Measurements from ENCODE around the gene SAFB.
"Not testable (repeated sequence)": the region's sequence is repeated elsewhere in the genome, so short reads cannot be mapped to it uniquely, and the experiment has no call there.

Gene SAFB

GRCh38 chr19:5595745-5596144 is 27.1 kb upstream of the SAFB start:
- no peak overlapping the region for H3K27ac ChIP-seq (ENCODE audit: low read depth, low read length)
- H3K27me3 ChIP-seq (ENCODE audit: control insufficient read depth, insufficient read depth, low read length) = no peaks in the 10 kb centered on the region
- no peak overlapping the region for H3K9ac ChIP-seq (ENCODE audit: low read depth, low read length)
- H3K4me1 ChIP-seq (ENCODE audit: control insufficient read depth, insufficient read depth, low read length) = no peaks in the 10 kb centered on the region
- no peaks in the 10 kb centered on the region for H3K9me3 ChIP-seq (ENCODE audit: control insufficient read depth, insufficient read depth, low read length)
- H3K36me3 ChIP-seq (ENCODE audit: control insufficient read depth, insufficient read depth, low read length) = peaks cover 97% of the 10 kb centered on the region
- H3K4me3 ChIP-seq (ENCODE audit: low read depth, low read length) = no peak overlapping the region

- no peak overlapping the region for H3K9ac ChIP-seq (ENCODE audit: low read depth, low read length)
- no peaks in the 10 kb centered on the region for H3K27me3 ChIP-seq (ENCODE audit: control insufficient read depth, insufficient read depth, low read length)
- no peaks in the 10 kb centered on the region for H3K4me1 ChIP-seq (ENCODE audit: control insufficient read depth, insufficient read depth, low read length)
- H3K9me3 ChIP-seq (ENCODE audit: control insufficient read depth, insufficient read depth, low read length) = no peaks in the 10 kb centered on the region
- no peak overlapping the region for H3K27ac ChIP-seq (ENCODE audit: low read depth, low read length)
- H3K4me3 ChIP-seq (ENCODE audit: low read depth, low read length) = no peak overlapping the region
- peaks cover 93% of the 10 kb centered on the region for H3K36me3 ChIP-seq (ENCODE audit: control insufficient read depth, insufficient read depth, low read length)
Observed at GRCh38 chr19:5600797-5601196, 22.1 kb upstream of the SAFB start.

- Histone ChIP-seq H3K9me3 (ENCODE audit: control insufficient read depth, insufficient read depth, low read length) (no peaks in the 10 kb centered on the region), H3K27ac (ENCODE audit: low read depth, low read length) (no peak overlapping the region), H3K4me3 (ENCODE audit: low read depth, low read length) (no peak overlapping the region), H3K36me3 (ENCODE audit: control insufficient read depth, insufficient read depth, low read length) (peaks cover 91% of the 10 kb centered on the region), H3K9ac (ENCODE audit: low read depth, low read length) (no peak overlapping the region), H3K27me3 (ENCODE audit: control insufficient read depth, insufficient read depth, low read length) (no peaks in the 10 kb centered on the region), H3K4me1 (ENCODE audit: control insufficient read depth, insufficient read depth, low read length) (no peaks in the 10 kb centered on the region)
Observed at GRCh38 chr19:5603626-5604025, 19.3 kb upstream of the SAFB start.

- Histone ChIP-seq H3K27me3 (ENCODE audit: control insufficient read depth, insufficient read depth, low read length) (no peaks in the 10 kb centered on the region), H3K27ac (ENCODE audit: low read depth, low read length) (no peak overlapping the region), H3K4me3 (ENCODE audit: low read depth, low read length) (no peak overlapping the region), H3K9me3 (ENCODE audit: control insufficient read depth, insufficient read depth, low read length) (no peaks in the 10 kb centered on the region), H3K36me3 (ENCODE audit: control insufficient read depth, insufficient read depth, low read length) (peaks cover 91% of the 10 kb centered on the region), H3K9ac (ENCODE audit: low read depth, low read length) (no peak overlapping the region), H3K4me1 (ENCODE audit: control insufficient read depth, insufficient read depth, low read length) (no peaks in the 10 kb centered on the region)
Observed at GRCh38 chr19:5605362-5605761, 17.5 kb upstream of the SAFB start.

- Histone ChIP-seq H3K4me3 (ENCODE audit: low read depth, low read length) (no peak overlapping the region), H3K27ac (ENCODE audit: low read depth, low read length) (no peak overlapping the region), H3K9me3 (ENCODE audit: control insufficient read depth, insufficient read depth, low read length) (no peaks in the 10 kb centered on the region), H3K27me3 (ENCODE audit: control insufficient read depth, insufficient read depth, low read length) (no peaks in the 10 kb centered on the region), H3K36me3 (ENCODE audit: control insufficient read depth, insufficient read depth, low read length) (peaks cover 89% of the 10 kb centered on the region), H3K4me1 (ENCODE audit: control insufficient read depth, insufficient read depth, low read length) (no peaks in the 10 kb centered on the region), H3K9ac (ENCODE audit: low read depth, low read length) (no peak overlapping the region)
Observed at GRCh38 chr19:5607318-5608275, 15.3 kb upstream of the SAFB start.

GRCh38 chr19:5608291-5608690 is 14.6 kb upstream of the SAFB start:
- H3K27ac ChIP-seq (ENCODE audit: low read depth, low read length) = no peak overlapping the region

GRCh38 chr19:5608766-5609165 is 14.1 kb upstream of the SAFB start:
- not testable (repeated sequence) for H3K4me1 ChIP-seq (ENCODE audit: control insufficient read depth, insufficient read depth, low read length); H3K9ac ChIP-seq (ENCODE audit: low read depth, low read length); H3K27me3 ChIP-seq (ENCODE audit: control insufficient read depth, insufficient read depth, low read length); H3K4me3 ChIP-seq (ENCODE audit: low read depth, low read length); H3K9me3 ChIP-seq (ENCODE audit: control insufficient read depth, insufficient read depth, low read length); H3K27ac ChIP-seq (ENCODE audit: low read depth, low read length)
- H3K36me3 ChIP-seq (ENCODE audit: control insufficient read depth, insufficient read depth, low read length) = peaks cover 89% of the 10 kb centered on the region

More at GRCh38 chr19:5608291-5608690, 14.6 kb upstream of the SAFB start:
- peaks cover 89% of the 10 kb centered on the region for H3K36me3 ChIP-seq (ENCODE audit: control insufficient read depth, insufficient read depth, low read length)
- H3K9me3 ChIP-seq (ENCODE audit: control insufficient read depth, insufficient read depth, low read length) = no peaks in the 10 kb centered on the region
- no peak overlapping the region for H3K4me3 ChIP-seq (ENCODE audit: low read depth, low read length)
- H3K27me3 ChIP-seq (ENCODE audit: control insufficient read depth, insufficient read depth, low read length) = no peaks in the 10 kb centered on the region
- H3K4me1 ChIP-seq (ENCODE audit: control insufficient read depth, insufficient read depth, low read length) = no peaks in the 10 kb centered on the region
- H3K9ac ChIP-seq (ENCODE audit: low read depth, low read length) = no peak overlapping the region

- no peaks in the 10 kb centered on the region for H3K4me1 ChIP-seq (ENCODE audit: control insufficient read depth, insufficient read depth, low read length)
- H3K9ac ChIP-seq (ENCODE audit: low read depth, low read length) = no peak overlapping the region
- H3K9me3 ChIP-seq (ENCODE audit: control insufficient read depth, insufficient read depth, low read length) = no peaks in the 10 kb centered on the region
- H3K36me3 ChIP-seq (ENCODE audit: control insufficient read depth, insufficient read depth, low read length) = peaks cover 89% of the 10 kb centered on the region
- H3K27ac ChIP-seq (ENCODE audit: low read depth, low read length) = no peak overlapping the region
- no peaks in the 10 kb centered on the region for H3K27me3 ChIP-seq (ENCODE audit: control insufficient read depth, insufficient read depth, low read length)
- H3K4me3 ChIP-seq (ENCODE audit: low read depth, low read length) = no peak overlapping the region
Observed at GRCh38 chr19:5609881-5610448, 12.9 kb upstream of the SAFB start.

GRCh38 chr19:5612891-5613865 is 9.7 kb upstream of the SAFB start:
- peaks cover 88% of the 10 kb centered on the region for H3K36me3 ChIP-seq (ENCODE audit: control insufficient read depth, insufficient read depth, low read length)
- H3K4me1 ChIP-seq (ENCODE audit: control insufficient read depth, insufficient read depth, low read length) = no peaks in the 10 kb centered on the region

GRCh38 chr19:5615756-5616327 is 7.0 kb upstream of the SAFB start:
- Histone ChIP-seq H3K4me3 (ENCODE audit: low read depth, low read length) (no peak overlapping the region), H3K36me3 (ENCODE audit: control insufficient read depth, insufficient read depth, low read length) (peaks cover 86% of the 10 kb centered on the region), H3K27me3 (ENCODE audit: control insufficient read depth, insufficient read depth, low read length) (no peaks in the 10 kb centered on the region), H3K4me1 (ENCODE audit: control insufficient read depth, insufficient read depth, low read length) (no peaks in the 10 kb centered on the region), H3K9me3 (ENCODE audit: control insufficient read depth, insufficient read depth, low read length) (no peaks in the 10 kb centered on the region), H3K27ac (ENCODE audit: low read depth, low read length) (no peak overlapping the region), H3K9ac (ENCODE audit: low read depth, low read length) (no peak overlapping the region)

More at GRCh38 chr19:5612891-5613865, 9.7 kb upstream of the SAFB start:
- Histone ChIP-seq H3K27ac (ENCODE audit: low read depth, low read length) (no peak overlapping the region), H3K27me3 (ENCODE audit: control insufficient read depth, insufficient read depth, low read length) (no peaks in the 10 kb centered on the region), H3K9ac (ENCODE audit: low read depth, low read length) (no peak overlapping the region), H3K9me3 (ENCODE audit: control insufficient read depth, insufficient read depth, low read length) (no peaks in the 10 kb centered on the region), H3K4me3 (ENCODE audit: low read depth, low read length) (no peak overlapping the region)

Measured in HUES48 (cell line).